DMS79 treated with DMSO at 0.1 percent for 48 hours (cell line): ENCODE data around the gene DENND4B.

ENCODE experiments used
- DNase-seq: peaks from one replicate; lab custom pipeline; 2025; lab: John Stamatoyannopoulos, UW

DENND4B gene

DNA sequence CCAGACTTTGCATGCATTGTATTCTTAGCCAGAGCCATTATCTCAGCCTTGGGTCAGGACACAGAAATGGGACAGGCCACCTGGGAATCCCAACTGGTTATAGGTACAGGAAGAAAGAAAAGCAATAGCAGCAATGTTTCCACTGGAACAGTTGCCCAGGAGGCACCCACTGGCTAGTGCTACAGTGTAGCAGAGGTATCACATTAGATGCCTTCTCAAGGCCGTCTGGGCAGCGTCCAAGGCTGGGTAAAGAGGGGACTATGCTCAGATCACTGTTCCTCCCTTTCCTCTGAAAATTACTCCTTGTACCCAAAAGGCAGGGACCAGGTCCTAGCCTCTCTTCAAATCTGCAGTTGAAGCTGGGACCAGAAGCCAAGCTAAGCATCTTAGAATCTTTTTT, 23.8 kb upstream of the DENND4B start:
- DNase-seq: no peak

DNA sequence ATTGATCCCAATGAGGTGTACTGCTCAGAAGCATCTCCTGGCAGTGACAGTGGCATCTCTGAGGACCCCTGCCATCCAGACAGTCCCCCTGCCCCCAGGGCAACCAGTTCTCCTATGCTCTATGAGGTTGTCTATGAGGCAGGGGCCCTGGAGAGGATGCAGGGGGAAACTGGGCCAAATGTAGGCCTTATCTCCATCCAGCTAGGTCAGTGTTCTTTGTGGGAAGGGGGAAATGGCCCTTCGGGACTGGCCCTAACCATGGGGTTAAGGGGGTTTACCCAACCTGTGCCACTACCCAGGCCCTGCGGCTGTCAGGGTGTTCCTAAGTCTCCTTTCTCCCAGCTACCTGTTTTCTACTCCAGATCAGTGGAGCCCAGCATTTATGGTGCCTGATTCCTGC, 22.5 kb upstream of the DENND4B start:
- no peak for DNase-seq

DNA sequence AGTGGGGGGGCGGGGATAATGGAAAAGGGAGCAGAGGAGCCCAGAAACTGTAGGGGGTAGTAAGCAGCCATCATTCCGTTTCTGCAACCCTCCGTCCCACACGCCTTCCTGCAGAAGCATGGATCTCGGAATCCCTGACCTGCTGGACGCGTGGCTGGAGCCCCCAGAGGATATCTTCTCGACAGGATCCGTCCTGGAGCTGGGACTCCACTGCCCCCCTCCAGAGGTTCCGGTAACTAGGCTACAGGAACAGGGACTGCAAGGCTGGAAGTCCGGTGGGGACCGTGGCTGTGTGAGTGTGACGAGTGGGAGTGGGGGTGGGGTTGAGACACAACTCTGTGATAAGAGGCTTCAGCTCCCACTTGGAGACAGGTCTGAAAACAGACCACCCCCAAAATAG, 21.9 kb upstream of the DENND4B start:
- no peak for DNase-seq

DNA sequence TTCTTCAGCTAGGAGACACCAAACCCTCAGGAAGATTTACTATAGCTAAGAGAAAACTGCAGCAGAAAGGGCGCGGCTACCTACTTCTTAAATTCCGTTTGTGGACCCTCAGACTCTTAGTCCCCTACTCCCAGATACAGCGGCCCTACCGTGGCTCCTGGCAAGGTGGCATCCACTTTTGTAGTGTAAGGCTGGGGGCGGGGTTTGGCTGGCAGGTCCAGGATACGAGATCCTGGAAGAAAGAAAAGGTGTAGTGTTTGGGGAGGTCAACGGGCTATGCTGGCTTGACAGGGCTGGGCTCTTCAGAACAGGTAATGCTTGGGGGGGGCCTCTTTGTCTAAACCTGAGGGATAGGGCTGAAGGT, 21.5 kb upstream of the DENND4B start:
- no peak for DNase-seq

DNA sequence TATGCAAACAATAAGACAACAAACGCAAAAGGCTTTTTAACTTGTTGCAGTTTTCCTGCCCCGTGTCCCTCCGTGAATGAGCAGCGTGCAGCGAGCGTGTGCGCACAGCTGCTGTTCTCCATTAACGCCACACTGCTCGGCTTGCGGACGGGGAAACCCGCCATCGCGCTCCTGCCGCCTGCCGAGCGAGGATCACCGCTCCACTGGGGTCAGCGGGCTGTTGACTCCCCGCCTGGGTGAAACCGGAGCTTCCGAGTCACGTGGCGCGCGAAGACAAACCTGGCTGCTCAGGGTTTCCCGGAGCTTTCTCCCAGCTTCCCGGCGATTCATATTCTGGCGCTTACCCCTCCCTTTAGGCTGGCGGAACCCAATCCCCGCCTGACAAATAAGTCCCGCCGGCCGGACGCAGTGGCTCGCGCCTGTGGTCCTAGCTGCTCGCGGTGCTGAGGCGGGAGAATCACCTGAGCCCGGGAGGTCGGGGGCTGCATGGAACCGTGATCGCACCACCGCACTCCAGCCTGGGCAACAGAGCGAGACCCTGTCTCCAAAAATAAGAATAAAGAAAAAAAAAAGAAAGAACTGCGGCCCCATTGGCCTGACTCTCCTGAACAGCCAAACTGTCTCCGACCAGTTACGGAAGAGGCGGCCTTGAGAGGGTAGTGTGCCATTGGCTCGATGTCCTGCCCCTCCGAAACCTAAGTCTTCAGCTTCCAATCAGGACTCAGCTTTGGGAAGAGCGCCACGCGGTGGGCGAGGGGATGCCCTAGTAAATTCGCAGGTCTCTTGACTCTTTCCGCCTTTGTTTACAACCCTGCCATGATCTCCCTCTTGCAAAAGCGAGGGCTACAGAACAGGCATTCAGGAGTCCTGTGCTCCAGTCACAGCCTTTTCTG, 20.8 kb upstream of the DENND4B start, which contains the start of gene CREB3L4:
CREB3L4 (plus strand) TSS at position 796 of the 893 bp plus-strand sequence. CDS start 624 bp downstream, outside the sequence.
- DNase-seq: peak; percentile 99

DNA sequence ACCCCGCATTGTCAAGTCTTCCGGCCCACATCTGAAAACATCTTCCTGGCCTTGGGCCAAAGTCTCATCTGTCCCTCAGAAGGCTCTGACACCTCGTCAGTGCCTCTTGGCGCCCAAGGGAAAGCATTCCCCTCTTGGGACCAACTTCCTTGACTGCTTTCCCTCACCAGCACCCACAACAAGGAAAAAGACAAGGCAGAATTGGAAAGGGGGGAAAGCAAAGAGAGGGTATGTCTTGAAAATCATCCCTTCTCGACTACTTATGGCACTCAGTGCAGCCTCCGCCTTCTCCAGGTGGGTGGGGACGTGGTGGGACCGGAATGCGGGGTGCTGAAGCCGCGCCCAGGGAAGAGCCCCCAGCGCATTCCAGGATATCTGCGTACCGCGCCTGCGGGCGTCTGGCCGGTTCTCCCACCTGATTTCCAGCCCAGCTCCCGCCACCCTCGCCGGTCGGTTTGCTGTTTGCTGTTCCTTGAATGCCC, 17.4 kb upstream of the DENND4B start:
- peak; percentile 68 for DNase-seq

- peak; percentile 98 for DNase-seq
These were observed 16.7 kb upstream of the DENND4B start, which contains the start of gene SLC39A1 for GRCh38 chr1:153963030-153963849. Gene SLC39A1, minus strand, starts transcription at chr1:153963537. Its CDS starts 822 bp downstream, at chr1:153962715.

GRCh38 chr1:153962088-153963029, 15.8 kb upstream of the DENND4B start:
- DNase-seq: no peak

- no peak for DNase-seq
These were observed 14.9 kb upstream of the DENND4B start for GRCh38 chr1:153961421-153961820.

DNA sequence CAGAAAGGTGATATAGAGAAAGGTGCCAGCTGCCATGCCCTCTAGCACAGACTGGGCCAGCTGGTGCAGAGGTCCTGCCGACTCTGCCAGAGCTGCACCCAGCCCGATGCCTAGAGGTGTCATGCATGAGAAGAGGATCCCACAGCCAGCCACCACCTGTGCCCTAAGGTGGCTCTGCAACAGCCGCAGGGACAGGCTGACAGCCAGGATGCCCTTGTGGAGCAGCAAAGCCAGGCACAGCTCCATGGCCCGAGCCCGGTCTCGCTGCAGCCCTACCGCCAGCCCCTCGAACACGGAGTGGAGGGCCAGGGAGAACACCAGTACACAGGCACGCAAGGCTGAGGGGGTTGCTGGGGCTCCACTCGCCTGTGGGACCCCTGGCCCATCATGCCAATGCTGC, 13.7 kb upstream of the DENND4B start:
- no peak for DNase-seq

DNA sequence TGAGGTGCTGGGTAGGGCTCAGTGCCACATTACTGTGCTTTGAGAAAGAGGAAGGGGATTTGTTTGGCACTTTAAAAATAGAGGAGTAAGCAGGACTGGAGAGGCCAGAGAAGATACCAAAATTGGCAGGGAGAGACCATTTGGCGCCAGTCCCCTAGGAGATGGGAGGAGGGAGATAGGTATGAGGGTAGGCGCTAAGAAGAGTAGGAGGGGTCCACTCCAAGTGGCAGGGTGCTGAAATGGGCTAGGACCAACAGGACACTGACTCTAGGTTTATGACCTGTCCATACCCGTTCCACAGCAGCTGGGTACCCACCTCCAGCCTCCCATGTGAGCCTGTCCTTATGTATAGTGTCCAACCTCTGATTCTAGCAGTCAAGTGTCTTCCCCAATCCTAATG, 12.9 kb upstream of the DENND4B start:
- no peak for DNase-seq

DNA sequence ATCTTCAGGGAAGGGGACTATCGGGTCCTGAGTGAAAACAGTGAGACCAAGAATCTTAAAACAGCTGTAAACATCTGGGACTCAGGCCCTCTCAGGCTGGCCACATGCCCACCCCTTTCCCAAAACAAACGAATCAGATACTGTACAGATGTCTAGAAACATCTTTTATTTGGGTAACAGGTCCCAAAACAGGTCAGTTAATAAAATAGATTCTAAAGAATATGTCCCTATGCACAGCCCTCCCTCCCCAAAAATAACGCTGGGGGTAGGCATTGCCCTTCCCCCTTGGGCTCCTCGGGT, 12.4 kb upstream of the DENND4B start:
- no peak for DNase-seq

DNA sequence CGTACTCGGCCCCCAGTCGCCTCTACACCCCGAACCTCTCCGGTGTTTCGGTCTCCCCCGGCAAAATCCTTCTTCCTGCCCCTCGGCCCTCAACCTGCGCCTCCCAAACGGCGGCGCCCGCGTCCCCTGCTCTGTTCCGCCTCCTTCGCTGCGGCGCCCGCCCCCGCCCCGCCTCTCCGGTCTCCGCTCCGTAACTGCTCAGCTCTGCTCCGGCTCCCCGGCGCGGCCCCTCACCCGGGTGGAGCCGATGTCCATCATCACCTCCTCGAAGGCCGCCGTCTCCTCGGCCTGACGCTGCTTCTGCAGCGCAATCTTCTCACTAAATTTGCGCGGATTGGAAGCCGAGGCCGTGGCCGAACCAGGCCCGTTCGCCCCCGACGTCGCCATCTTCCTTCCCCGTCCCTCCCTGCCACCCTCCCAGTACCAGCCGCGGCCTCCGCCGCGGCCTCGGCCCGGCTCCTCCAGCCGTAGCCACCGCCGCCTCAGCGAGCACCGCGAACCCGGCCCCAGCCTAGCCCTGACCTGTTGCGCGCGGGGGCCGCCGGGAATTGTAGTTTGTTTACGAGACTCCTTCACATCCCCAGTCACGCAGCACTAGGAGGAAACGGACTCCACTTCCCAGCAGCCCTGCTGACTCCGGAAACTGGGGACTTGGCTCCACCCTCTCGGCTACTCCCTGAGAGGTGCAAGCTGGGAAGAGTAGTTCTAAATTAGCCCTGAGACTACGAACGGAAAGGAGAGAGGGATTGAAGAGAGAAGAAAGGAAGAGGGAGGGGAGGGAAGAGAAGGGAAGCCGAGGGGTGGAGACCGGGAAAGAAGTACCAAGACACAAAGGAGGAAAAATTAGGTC, 11.8 kb upstream of the DENND4B start, which contains the start of gene CRTC2:
CRTC2 (minus strand) TSS at position 502 of the 850 bp plus-strand sequence; CDS start at position 387, 115 bp downstream.
- peak; percentile 98 for DNase-seq

GRCh38 chr1:153957744-153958110, 11.2 kb upstream of the DENND4B start:
- peak; percentile 19 for DNase-seq

- no peak for DNase-seq
These were observed 10.6 kb upstream of the DENND4B start for GRCh38 chr1:153956997-153957715.

- no peak for DNase-seq
These were observed 8.3 kb upstream of the DENND4B start for GRCh38 chr1:153954826-153955225.

GRCh38 chr1:153953859-153954365, 7.4 kb upstream of the DENND4B start:
- DNase-seq: no peak

DNA sequence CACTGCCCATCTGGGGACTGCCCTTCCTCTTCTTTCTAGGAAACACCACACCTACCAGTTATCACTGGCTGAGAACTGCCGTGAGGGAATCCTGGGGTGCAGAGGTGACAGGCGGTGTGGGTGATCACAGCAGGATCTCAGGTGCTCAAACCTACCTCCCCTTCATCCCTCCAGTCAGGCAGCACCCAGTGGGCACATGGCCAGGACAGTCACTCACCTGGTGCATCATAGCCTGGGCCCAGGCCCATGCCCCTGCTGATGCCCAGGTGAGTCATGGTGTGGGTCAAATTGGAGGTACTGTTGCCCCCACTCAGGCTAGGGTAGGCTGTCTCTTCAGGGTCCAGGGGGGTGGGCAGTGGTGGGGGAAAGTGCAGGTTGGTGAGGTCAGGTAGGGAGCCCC, 5.3 kb upstream of the DENND4B start:
- DNase-seq: no peak

DNA sequence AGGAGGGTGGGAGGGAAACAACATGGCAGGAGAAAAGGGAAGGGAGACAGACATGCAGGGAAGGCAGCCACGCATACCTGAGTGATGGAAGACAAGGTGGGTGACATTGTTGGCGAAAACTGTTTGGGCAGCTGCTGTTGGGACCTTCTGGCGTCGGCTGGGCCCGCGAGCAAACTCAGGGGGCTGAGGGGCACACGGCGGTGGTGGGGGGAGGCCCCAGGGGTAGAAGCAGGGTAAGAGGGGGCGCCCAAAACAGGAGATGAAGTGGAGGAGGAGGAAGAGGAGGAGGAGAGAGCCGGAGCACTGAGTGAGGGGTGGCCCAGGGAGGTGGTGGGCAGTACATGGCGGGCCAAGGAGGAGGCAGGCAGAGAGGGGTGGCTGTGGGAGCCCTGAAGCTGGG, 4.7 kb upstream of the DENND4B start:
- no peak for DNase-seq
